Stimulated activated CD8-positive, alpha-beta memory T cell treated with anti-CD3 and anti-CD28 coated beads, Interleukin-4, amount 100 ng/mL, for 48 hours (primary cell): Measurements from ENCODE around the gene AMY2B.
"Not testable (repeated sequence)": the region's sequence is repeated elsewhere in the genome, so short reads cannot be mapped to it uniquely, and the experiment has no call there.

ENCODE experiments used
- DNase-seq: peaks from one replicate; pipeline ENCODE4 v3.0.0-alpha.2; 2020

The AMY2B gene

GRCh38 chr1:103571289-103571688 is at the start of gene AMY2B:
TSS of gene AMY2B (plus strand) at chr1:103571589. CDS start at chr1:103571603, 14 bp downstream.
- DNase-seq: not testable (repeated sequence)

GRCh38 chr1:103523346-103523745 is 48.0 kb upstream of the AMY2B start:
- no peak for DNase-seq

- DNase-seq: no peak
Observed at GRCh38 chr1:103525114-103525606, 46.2 kb upstream of the AMY2B start.

- DNase-seq: peak; percentile 89
Observed at GRCh38 chr1:103525607-103526507, 45.5 kb upstream of the AMY2B start, which contains the start of gene RNPC3. TSS of gene RNPC3 (plus strand) at chr1:103525699. CDS start at chr1:103526071, 372 bp downstream.

GRCh38 chr1:103527331-103527730 is 44.1 kb upstream of the AMY2B start:
- DNase-seq: no peak

GRCh38 chr1:103529746-103530145 is 41.6 kb upstream of the AMY2B start:
- DNase-seq: peak; percentile 71

GRCh38 chr1:103538226-103538625 is 33.2 kb upstream of the AMY2B start:
- no peak for DNase-seq

GRCh38 chr1:103541431-103541830 is 30.0 kb upstream of the AMY2B start:
- no peak for DNase-seq

- DNase-seq: no peak
Observed at GRCh38 chr1:103546496-103546895, 24.9 kb upstream of the AMY2B start.

GRCh38 chr1:103547840-103548239 is 23.5 kb upstream of the AMY2B start:
- no peak for DNase-seq

- DNase-seq: no peak
Observed at GRCh38 chr1:103560427-103560826, 11.0 kb upstream of the AMY2B start.

- DNase-seq: not testable (repeated sequence)
Observed at GRCh38 chr1:103561124-103561523, 10.3 kb upstream of the AMY2B start.

- no peak for DNase-seq
Observed at GRCh38 chr1:103561643-103562395, 9.6 kb upstream of the AMY2B start.

- DNase-seq: no peak
Observed at GRCh38 chr1:103563056-103563455, 8.3 kb upstream of the AMY2B start.

GRCh38 chr1:103569493-103569892 is 1.9 kb upstream of the AMY2B start:
- no peak for DNase-seq

GRCh38 chr1:103576065-103576464 is 4.7 kb downstream of the AMY2B start:
- no peak for DNase-seq

- not testable (repeated sequence) for DNase-seq
Observed at GRCh38 chr1:103576784-103577183, 5.4 kb downstream of the AMY2B start.

GRCh38 chr1:103582464-103582863 is 11.1 kb downstream of the AMY2B start:
- DNase-seq: no peak

GRCh38 chr1:103583887-103584286 is 12.5 kb downstream of the AMY2B start:
- no peak for DNase-seq

- no peak for DNase-seq
Observed at GRCh38 chr1:103584537-103584936, 13.1 kb downstream of the AMY2B start.

- DNase-seq: not testable (repeated sequence)
Observed at GRCh38 chr1:103602740-103603139, 31.4 kb downstream of the AMY2B start.

GRCh38 chr1:103616362-103616761 is 45.0 kb downstream of the AMY2B start:
- no peak for DNase-seq

GRCh38 chr1:103616994-103617477 is 45.6 kb downstream of the AMY2B start, which contains the start of gene AMY2A:
TSS of gene AMY2A (plus strand) at chr1:103617427. CDS start at chr1:103617441, 14 bp downstream.
- not testable (repeated sequence) for DNase-seq
